ENCODE measurements around the gene CENPC.
"Not testable (repeated sequence)": the region's sequence is repeated elsewhere in the genome, so short reads cannot be mapped to it uniquely, and the experiment has no call there.

Gene CENPC, protein sequence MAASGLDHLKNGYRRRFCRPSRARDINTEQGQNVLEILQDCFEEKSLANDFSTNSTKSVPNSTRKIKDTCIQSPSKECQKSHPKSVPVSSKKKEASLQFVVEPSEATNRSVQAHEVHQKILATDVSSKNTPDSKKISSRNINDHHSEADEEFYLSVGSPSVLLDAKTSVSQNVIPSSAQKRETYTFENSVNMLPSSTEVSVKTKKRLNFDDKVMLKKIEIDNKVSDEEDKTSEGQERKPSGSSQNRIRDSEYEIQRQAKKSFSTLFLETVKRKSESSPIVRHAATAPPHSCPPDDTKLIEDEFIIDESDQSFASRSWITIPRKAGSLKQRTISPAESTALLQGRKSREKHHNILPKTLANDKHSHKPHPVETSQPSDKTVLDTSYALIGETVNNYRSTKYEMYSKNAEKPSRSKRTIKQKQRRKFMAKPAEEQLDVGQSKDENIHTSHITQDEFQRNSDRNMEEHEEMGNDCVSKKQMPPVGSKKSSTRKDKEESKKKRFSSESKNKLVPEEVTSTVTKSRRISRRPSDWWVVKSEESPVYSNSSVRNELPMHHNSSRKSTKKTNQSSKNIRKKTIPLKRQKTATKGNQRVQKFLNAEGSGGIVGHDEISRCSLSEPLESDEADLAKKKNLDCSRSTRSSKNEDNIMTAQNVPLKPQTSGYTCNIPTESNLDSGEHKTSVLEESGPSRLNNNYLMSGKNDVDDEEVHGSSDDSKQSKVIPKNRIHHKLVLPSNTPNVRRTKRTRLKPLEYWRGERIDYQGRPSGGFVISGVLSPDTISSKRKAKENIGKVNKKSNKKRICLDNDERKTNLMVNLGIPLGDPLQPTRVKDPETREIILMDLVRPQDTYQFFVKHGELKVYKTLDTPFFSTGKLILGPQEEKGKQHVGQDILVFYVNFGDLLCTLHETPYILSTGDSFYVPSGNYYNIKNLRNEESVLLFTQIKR

DNA sequence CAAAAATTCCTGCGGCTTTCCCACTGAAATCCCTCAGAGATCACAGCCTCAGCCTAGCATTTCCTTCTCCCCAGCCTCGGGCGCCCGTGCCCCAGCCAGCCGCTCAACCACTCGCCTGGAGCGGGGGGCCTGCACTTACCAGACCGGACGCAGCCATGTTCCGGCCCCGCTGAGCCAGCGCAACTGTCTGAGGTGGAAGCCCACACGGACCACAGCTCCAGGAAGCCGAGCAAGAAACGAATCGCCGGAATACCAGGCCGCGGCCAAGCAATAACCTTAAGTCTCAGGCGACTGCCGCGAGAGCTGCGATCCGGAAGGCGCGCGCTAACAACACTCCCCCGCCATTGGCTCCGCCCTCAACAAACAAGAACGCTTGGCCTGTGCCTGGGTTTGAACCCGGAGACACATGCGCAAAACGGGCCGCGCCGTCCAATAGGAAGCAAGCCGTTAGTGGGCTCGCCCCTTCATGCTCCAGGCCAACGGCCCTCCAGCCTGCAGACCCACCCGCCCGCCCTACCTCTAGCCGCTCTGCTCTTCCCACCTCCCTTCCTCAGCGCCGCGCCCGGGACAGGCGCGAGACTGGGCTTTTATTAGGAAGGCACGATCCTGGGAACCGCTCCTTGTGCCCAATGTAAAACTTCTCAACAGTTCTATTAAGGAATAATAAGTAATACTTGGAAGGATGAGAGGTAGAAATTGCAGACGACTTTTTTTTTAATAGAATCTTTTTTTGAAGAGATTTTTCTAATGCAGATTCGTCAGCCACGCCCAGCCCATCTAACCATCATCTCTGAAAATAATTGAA lies at the start of gene CENPC:
Gene CENPC, minus strand, starts transcription at position 305 of the 805 bp plus-strand sequence. Its CDS starts 148 bp downstream, at position 157.
- DNase-seq = peak; percentile 93 to 94

DNA sequence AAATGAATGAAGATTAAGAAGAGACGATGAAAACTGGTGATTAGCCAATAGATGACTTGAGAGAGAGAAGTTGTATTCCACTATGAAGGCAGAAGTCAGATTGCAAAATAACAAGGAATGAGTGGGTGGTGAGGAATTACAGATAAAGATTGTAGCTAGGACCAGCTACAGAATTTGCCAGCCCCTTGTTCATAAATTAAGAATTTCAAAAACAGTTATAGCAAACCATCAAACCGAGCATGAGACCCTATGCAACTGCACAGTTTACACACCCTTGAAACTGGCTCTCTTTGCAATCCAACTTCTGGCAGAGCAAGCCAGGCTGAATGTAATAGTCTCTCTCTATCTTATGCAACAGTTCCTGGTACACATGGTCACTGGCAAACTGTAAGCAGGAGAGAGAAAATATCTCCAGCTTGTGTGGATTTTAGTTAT lies 48.5 kb upstream of the CENPC start:
- DNase-seq = no peak

DNA sequence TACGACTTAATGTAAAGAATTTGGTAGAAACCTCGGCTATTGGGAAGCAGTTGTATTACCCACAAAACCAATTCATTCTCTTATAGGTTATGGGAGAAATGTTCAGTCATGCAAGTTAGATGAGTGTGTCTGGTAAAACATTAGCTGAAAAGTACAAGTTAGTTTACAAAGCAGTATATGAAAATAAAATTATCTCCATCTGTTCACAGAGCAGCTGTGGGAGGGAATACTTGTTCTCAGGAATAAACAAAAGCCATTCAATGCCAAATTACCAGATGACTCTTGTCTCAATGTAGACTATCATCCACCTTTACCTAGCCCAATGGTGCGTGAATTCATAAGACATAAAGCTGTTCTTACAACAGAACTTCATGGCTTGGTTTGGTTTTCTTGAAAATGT lies 41.9 kb upstream of the CENPC start:
- DNase-seq = no peak

DNA sequence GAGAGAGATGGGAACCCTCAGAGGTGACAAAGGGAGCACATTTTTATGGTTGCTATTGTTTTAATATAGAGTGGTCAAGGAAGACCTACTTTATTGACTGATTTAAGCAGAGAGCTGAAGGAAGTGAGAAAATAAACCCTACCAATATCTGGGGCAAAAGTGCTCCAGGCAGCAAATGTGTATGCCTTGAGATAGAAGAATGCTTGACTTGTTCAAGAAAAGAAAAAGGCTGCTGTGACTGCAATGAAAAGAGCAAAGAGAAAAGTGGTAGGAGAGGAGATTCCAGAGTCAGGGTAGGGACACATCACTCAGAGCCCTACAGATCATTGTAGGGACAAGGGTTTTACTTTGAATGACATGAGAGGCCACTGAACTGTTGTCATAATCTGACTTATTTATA lies 39.2 kb upstream of the CENPC start:
- no peak for DNase-seq

DNA sequence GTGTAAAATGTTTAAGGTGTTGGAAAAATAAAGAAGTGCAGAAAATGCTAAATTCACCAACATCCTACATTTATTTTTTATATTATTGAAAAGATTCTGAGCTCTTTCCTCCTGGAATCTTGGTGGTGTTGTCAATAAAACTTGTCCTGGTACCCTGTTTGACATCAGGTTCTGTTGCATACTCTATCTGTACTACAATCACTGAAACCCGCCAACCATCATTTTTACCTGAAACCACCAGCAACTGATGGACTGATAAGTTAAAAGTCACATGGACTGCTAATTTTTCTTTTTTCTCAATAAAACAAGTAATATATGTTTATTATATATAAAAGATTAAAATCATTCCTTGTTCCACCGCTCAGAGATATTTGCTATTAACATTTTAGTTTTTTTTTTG lies 36.6 kb upstream of the CENPC start:
- DNase-seq = no peak

DNA sequence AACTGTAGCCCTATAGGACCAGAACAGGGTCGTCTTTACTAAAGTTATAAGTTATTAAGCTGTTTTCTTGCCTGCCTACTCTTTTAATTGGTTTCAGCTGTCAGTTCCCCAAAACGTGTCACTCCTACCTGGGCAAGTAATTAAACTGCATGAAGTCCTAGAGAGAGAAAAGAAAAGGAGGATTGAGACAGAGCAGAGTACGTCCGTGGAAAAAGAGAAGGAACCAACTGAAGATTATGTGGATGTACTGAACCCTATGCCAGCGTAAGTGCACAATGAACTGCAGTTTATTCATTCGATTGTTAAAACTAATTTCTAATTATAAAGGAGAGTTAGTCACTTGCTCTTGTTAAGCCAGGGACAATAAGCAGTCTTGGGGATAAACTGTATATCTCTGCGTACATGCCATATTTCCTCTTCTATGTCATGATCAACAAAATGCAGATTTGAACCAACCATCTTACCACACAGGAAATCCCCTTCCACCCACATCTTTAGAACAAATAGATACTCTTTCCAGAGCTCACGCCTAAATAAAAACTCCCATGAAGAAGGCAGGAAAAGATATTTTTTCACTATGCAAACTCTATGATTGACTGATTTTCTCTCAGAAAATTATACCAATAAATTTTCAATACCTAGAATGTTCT lies 36.0 kb upstream of the CENPC start:
- peak in 1 of 2 donors; percentile 40 for DNase-seq

DNA sequence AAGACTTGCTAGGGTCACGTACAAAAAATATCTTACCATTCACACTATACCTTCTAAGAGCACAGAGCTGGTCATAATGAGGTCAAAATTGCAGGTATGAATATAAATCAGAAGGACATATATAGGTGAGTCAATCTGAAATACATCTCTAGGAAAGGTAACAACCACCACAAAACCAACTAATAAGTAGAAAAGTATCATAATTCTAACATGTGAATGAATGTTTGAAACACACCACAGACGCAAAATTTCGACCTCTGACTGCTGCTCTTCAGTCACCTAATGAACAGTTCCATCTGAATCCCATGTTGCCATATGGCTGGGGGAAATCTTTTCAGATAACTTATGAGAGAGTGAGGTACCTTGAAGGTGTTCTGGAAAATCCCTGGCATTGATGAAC lies 35.3 kb upstream of the CENPC start:
- DNase-seq = no peak

DNA sequence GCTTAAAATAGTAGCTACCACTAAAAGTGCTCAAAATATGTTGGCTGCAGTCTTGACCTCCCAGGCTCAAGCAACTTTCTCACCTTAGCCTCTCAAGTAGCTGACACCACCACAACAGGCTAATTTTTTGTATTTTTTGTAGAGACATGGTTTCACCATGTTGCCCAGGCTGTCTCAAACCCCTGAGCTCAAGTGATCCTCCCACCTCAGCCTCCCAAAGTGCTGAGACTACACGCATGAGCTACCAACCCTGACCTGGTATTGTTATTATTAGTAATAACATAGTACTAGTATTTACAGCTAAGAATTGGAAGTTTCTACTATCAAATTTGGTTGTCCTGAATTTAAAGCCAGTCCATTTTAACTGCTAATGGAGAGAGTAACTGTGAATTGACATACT lies 31.2 kb upstream of the CENPC start:
- no peak for DNase-seq

DNA sequence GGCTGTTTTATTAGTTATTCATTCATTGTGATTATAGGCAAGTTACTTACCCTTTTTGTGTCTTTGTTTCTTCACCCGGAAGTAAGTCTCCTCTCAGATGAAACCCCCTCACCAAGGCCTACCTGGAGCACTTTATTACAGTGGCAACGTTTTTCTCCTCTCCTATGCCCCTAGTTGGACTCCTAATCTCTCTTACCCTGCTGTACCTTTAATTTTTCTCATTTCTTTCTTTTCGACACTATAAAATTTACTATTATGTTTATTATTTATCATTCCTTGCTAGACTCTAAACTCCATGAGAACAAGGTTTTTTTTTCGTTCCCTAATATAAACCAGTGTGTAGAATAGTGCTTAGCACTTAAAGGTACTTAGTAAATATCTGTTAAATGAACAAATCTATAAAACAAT lies 30.8 kb upstream of the CENPC start:
- no peak for DNase-seq

DNA sequence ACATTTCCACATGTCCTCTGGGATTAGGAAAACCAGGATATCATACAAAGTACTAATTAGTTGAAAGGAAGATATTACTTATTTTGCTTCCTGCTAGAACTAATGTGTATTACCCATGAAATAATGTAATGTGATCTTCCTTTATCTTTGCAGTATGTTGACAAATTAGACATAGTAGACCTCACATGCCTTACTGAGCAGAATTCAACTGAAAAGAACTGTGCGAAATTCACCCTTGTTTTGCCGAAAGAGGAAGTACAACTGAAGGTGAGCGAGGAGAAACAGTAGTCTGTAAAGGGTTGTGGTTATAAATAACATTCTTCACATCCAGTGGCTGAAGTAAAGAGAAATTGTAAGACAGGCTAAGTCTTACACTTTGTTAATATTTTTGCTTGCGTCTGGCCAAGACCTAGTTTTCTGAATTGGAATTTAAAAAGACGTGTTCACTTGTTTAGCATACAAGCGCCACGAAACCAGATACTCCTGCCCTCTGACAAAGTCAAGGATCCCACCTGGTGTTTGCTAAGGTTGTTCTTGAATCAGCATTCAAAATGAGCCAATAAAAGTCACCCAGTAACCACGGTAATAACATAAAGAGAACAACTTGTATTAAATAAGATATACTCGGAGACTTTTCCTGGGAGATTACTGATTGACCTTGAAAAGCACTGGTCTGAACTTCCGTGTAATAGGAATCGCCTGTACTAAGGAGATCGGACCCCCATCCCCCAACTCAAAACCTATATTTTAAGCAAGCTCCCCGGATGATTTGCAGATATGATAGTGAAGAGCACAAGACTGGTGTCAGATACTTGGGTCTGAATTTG lies 30.1 kb upstream of the CENPC start:
- no peak for DNase-seq

DNA sequence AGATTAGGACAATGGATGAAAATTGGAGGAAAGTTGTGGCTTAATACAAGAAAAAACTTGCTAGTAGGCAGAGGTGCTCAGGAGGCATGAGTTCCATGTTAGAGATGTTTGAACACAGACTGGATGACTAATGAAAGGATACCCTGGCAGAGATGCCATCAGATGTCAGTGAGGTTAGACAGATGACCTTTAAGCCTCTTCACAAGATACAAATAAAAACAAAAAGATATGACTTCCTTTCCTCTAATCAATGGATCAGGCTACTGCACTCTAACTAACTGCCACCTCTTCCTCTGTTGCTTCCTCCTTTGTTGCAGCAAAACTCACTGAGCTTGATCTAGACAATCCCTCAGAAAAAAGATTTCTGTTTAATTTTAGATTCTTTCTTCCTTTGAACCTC lies 27.9 kb upstream of the CENPC start:
- no peak for DNase-seq

DNA sequence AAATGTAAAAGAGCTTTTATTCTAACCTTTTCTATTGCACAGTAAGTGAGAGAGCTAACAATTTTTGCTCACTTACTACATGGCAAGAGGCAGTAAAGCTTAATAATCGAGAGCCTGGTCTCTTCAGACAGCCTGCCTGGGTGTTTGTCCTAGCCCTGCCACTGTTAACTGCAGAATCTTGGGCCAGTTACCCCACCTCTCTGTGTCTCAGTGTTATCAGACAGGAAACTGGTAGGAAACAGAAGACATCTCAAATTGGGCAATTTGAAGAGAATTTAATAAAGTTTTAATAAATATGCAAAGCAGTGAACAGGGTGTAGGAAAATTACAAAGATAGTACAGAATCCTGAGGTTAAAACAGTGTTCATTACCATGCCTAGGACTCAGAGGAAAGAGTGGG lies 26.7 kb upstream of the CENPC start:
- DNase-seq = no peak

DNA sequence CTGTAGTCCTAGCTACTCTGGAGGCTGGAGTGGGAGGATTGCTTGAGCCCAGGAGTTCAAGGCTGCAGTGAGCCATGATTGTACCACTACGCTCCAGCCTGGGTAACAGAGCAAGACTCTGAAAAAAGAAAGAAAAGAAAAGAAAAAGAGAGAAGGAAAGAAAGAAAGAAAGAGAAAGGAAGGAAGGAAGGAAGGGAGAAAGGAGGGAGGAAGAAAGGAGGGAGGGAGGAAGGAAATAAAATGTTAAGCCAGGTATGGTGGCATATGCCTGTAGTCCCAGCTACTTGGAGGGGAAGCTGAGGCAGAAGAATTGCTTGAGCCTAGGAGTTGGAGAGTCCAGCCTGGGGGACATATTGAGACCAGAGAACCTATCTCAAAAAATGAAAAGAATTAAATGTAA lies 25.2 kb upstream of the CENPC start:
- no peak for DNase-seq

DNA sequence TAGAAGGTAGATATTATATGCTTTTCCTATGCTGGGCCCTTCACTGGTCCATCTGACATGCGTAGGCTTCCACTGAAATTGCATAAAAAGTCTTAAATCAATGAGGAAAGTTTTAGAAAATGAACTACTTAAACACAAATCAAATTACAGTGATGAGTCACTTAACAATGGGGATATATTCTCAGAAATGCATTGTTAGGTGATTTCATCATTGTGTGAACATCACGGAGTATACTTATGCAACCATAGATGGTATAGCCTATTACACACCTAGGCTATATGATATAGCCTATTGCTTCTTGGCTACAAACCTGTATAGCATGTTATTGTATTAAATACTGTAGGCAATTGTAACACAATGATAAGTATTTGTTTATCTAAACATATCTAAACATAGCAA lies 23.5 kb upstream of the CENPC start:
- no peak for DNase-seq

DNA sequence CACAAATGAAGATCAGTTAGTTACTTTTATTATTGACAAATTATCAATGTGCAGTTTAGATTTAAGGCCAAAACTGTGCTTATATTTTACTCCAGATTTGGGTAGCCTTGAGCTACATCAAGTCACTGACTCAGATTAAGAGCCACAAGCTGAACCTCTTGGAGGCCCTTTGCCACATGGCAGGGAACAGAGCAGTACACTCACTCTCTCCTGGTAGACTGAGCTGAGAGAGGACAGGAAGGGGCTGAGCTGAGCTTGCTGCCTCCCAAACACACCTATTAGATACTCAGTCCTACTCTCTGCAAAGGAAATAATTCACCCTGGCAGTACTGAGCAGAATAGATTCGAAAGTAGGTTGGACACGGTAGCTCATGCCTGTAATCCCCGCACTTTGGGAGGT lies 21.0 kb upstream of the CENPC start:
- no peak for DNase-seq

DNA sequence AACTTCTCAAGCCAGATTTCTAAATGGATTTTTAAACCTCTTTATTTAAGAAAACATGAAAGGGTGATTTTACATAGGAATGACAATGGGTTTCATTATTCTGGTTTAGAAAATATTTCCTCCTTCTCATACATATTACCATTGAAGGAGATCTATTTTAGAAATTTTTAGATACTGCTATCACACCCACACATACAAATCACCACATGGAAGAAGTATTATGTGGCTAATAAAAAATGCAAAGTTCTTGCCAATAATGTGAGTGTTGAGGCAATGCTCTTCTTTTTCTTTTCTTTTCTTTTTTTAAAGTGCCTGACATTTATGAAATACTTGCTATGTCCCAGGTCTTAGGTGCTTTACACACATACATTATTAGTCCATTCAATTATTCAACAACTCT lies 20.0 kb upstream of the CENPC start:
- no peak for DNase-seq

DNA sequence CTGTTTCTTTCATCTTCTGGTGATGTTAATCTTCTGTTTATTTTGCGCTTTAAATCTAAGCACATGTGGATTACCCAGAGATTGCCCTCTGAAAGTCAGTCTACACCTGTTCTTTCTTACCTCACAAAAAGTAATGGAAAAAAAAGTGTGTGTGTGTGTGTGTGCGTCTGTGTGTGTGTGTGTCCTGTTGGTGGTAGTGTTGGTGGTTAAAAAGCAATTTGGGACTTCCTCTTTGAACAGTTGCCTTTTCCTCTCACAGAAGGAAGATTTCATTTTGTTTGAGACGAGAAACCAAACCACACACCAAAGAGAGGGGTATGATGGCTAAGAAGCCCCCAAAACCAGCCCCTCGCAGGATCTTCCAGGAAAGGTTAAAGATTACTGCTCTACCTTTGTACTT lies 13.2 kb upstream of the CENPC start, which contains the start of gene STAP1:
Gene STAP1, plus strand, starts transcription at position 235 of the 400 bp plus-strand sequence. Its CDS starts 83 bp downstream, at position 318.
- DNase-seq = peak; percentile 50 to 62

DNA sequence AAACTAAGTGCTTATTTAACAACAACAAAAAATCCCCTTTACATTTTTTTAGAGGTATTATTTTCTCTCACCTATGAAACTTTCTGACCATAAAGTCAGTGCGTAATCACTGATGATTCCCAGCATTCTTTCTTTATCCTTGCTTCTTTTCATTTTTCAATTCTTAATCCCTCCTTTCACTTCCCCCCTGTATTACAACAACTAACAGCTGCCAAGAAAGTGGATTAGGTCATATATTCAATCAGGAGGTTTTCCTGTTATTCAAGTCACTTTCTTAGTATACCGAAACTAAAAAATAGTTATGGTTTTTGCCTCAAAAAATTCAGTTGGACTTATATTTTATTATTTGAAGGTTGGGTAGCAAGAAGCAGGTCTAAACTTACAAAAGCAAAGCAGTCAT lies 11.1 kb upstream of the CENPC start:
- no peak for DNase-seq

DNA sequence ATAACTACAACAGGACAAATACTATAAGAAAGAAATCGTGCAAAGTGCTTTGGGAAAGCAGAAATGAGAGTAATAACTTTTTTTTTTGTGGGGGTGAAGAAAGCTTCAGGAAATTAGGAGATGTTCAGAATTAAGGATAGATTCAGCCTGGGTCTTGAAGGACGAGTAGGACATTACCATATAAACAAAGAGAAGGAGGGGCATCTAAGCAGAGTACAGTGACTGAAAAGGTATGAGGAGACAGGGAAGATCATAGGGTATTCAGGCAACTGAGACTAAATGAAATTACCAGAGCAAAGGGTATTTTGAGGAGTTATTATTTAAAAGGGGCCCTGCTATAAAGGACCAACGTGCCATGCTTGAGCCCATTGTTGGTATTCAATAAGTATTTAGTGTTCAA lies 10.1 kb upstream of the CENPC start:
- no peak for DNase-seq

DNA sequence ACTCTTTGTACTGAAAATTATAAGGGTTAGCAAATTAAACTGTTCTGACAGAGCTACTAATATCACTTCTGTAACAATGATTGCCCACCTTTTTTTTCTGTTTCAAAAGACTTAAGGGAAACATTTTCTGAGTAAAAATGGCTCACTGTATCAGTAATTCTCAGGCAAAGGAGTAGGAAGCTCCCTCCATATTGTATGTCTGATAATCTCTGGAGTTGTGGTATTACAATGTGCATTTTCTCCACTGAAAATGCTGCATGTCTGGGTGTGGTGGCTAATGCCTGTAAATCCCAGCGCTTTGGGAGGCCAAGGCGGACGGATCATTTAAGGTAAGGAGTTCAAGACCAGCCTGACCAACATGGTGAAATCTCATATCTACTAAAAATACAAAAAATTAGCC lies 8.8 kb upstream of the CENPC start:
- DNase-seq = no peak

DNA sequence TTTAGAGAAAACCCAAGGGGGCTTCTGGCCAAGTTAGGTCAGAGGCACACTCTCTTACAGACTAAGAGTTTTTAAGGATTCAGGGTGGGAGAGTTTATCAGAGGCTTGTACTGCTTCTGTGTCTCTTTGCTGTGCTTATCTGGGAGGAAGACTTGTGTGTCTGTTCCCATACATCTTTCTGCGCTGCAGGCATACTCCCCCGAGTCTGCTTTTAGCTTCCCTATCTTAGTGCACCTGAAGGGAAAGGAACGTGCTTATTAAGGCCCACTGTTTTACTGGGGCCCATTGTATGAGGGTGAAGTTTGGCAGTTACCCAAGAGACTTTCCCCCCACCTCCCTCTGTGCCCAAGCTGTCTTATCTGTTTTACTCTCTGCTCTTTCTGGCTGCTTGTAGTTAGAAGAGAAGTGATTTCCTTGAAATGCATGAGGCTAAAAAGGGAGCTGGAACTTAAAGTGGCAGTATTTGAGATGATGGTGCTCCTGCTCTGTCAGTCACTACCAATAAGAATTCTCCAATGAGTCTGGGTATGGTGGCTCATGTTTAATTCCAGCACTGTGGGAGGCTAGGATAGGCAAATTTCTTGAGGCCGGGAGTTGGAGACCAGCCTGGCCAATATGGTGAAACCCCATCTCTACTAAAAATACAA lies 7.0 kb upstream of the CENPC start:
- DNase-seq = not testable (repeated sequence)
